GM19193 (cell line): ENCODE measurements around the gene NMBR.

Experiments
- POLR2A ChIP-seq: IDR thresholded peaks from 4 replicates; pipeline ENCODE4 v1.6.1; 2011; ENCODE audit not compliant: insufficient read depth, insufficient read length; ENCODE audit errors: extremely low read depth

The NMBR gene

DNA sequence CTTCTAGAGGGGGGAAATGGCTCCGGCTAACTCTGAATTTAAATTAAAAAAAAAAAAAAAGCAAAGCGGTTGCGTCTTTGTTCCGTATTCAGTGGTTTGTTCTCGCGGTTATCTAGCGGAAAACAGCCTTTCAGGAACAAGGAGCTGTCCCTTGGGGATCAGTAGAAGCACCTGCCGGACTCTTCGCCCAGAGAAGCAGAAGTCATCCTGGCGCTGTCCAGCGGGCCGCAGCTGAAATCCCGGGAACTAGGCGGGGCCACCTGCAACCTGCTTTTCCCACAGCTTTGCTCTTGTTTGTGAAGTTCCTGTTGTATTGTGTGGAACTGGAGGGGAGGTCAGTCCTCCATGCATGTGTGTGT lies 58.1 kb downstream of the NMBR start:
- TF ChIP-seq POLR2A: no peak

DNA sequence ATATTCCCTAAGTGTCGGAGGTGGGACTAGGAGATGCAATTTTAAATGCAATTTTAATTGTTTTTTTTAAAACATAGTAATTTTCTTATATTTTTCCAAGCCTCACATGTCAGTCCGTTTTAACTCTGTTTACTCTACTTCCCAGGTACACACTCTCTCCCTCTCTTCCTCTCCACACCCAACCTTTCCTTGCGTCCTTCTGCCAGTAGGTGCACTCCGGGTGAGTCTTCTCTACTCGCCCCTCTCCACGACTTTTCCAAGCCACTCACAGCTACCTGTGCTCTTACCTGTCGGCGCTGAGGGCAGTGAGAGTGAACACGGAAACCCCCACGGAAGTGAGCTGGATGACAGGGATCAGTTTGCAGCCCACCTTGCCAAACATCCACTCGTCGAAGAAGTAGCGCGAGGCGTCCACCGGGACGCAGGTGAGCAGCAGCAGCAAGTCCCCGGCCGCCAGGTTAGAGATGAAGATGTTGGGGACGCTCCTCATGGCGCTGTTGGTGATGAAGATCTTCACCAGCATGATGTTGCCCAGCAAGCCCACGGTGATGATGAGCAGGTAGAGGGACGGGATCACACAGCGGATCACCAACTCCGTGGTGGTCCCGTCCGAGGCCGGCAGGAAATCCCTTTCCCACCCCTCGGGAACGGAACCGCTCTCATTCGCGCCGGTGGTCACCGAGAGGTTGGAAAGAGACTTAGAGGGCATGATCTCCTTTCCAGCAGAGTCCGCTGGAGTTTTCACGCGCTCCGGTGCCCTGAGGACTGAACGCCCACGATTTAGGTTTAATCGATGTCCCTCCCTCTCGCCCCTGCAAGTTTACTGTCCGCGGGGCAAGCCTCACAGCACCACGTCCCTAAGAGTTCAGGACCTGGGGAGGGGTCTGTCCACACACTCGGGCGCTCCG lies 58.7 kb downstream of the NMBR start:
- TF ChIP-seq POLR2A: no peak

DNA sequence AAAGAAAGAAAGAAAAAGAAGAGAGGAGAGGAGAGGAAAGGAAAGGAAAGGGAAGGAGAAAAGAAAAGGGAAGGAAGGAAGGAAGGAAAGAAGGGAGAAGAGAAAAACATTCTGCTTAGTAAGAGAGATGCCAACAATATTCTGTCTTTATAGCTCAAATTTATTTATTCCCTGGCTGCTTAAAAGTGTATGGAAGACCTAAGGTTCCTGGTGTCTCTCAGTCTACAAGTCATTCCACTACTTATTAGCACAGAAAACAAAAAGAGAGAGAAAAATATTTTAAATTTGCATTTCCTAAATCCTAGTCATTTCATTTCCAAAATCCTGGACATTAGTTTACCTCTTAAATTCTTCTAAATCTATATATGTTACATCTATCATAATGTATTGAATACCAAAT lies 67.8 kb downstream of the NMBR start:
- TF ChIP-seq POLR2A: no peak

DNA sequence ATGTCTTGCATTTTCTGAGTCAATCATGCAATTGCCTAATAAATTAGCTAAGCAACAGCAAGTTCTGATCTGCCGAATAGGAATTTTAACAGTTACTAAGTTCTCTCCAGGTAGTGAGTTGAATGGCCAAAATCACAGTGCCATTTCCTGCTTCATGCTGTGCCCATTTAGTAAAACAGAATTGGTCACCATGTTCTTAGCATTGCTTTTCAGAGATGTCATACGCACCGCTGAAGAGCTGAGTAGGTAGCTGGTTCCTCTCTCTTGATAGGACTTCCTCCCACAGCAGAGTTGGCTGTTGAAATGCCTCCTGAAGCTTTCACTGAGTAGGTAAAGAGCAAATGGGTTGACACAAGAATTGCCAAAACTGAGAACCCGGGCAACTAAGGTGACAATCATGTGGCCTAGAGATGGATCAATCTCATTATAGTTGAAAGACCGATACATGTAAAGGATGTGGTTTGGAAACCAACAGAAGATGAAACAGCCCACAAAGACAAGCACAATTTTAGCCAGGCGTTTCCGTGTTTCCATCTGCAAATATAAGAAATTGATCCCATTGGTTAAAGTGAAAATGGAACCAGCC lies 71.3 kb downstream of the NMBR start:
- no peak for TF ChIP-seq POLR2A

DNA sequence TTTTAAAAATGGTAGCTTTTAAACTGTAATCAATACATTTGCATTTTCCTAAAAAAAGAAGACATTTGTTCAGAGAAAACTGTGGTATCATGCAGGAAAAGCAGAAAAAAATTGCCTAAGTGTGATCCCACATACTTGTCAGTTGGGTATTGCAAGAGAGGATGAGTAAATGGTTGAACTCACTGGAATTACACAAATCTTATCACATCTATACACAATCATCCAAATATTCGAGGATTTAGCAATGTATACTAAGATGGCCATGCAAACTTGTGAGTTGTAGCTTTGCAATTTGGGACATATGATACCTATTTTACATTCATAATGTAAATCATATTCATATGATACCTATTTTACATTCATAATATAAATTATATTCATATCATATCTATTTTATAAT lies 72.4 kb downstream of the NMBR start:
- no peak for TF ChIP-seq POLR2A

DNA sequence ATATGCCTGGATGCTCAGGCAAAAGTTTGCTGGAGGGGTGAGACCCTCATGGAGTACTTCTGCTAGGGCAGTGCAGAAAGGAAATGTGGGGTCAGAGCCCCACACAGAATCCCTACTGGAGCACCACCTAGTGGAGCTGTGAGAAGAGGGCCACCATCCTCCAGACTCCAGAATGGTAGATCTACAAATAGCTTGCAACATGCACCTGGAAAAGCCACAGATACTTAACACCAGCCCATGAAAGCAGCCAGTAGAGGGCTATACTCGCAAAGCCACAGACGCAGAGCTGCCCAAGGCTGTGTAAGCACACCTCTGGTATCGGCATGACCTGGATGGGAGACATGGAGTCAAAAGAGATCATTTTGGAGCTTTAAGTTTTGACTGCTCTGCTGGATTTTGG lies 74.9 kb downstream of the NMBR start:
- no peak for TF ChIP-seq POLR2A

DNA sequence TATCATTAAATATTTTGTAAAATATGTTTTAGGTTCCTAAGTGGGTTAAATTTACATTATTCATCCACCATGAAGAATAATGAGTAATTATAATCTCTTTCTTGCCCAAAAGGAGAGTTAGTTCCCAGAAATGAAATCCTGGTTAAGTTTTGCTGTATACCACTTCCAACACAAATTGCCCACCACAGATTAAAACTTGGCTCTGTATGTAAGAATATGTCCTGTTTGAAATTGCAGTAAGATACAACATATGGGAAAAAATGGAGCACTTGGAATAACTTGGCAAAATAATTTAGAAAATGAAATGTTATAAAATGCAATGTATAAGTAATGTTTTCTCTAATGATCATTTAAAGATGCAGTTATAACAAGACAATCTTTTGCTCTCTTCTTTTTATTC lies 78.5 kb downstream of the NMBR start:
- no peak for TF ChIP-seq POLR2A

DNA sequence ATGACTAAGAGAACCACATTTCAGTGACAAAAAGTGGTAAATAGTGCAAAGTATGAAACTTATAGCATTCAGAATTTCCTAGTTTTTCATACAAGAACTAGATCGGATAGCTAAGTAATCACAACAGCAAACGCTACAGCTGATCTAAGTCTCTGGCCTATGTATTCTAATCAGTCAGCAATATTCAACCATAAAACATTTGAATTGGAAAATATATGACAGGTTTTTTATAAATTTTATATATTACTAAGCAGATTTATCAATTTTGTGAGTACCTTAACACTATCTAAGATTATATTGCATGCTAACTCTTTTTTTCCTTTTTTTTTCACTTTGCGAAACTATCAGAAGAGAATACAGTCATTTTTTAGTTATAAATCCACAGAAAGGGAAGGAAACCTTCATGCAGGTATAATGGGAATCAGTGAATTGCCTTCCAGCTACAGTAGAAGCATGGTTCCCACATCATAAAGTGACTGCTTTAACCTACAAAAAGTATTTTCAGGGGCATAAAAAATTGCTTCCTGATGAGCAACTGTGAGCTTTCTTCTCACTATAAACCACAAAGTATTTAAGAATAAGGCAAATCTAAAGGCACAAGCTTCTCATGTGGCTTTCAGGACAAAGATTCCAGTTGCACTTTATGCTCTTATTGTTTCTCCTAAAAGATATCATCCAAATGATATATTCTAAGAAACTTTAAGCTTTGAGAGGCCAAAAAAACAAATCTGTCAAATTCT lies 88.2 kb downstream of the NMBR start:
- no peak for TF ChIP-seq POLR2A

DNA sequence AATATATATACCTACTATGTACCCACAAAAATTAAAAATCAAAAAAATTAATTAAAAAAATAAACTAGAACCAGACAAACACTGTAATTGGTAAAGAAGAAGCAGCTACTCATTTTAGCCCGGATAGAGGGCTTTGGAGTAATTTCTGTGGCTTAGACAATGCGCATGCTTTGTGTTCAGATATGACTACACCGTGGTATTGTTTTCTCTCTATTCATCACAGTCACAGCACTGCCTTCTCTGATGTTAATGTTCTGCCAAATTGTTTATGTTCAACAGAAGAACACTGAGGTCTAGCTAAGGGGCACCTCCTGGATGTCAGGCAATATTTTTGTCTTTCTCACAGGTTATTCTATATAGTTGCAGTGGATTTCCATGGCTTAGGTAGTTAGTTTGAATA lies 91.7 kb downstream of the NMBR start:
- TF ChIP-seq POLR2A: no peak

DNA sequence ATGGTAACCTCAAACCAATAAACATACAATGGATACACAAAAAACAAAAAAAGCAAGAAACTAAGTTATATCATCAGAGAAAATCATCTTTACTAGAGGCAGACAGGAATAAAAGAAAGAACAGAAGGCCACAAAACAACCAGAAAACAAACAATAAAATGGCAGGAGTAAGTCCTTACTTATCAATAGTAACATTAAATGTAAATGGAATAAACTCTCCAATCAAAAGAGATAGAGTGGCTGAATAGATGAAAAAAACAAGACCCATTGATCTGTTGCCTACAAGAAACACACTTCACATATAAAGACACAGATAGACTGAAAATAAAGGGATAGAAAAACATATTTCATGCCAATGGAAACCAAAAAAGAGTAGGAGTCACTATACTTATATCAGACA lies 95.5 kb downstream of the NMBR start:
- no peak for TF ChIP-seq POLR2A

DNA sequence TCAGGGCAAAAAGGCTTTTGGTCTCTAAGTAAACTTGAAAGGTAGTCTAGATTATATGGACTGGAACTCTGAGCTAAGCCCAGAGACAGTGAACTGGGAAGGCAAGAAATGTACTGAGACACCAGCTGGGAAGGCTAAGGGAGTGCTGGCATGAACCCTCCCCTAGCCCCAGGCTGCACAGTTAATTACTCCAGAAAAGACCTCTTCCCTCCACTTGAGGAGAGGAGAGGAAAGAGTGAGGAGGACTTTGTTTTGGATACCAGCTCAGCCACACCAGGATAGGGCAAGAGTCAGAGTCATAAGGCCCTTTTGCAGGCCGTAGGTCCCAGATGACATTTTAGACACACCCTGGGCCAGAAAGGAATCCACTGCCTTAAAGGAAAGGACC lies 98.3 kb downstream of the NMBR start:
- no peak for TF ChIP-seq POLR2A

DNA sequence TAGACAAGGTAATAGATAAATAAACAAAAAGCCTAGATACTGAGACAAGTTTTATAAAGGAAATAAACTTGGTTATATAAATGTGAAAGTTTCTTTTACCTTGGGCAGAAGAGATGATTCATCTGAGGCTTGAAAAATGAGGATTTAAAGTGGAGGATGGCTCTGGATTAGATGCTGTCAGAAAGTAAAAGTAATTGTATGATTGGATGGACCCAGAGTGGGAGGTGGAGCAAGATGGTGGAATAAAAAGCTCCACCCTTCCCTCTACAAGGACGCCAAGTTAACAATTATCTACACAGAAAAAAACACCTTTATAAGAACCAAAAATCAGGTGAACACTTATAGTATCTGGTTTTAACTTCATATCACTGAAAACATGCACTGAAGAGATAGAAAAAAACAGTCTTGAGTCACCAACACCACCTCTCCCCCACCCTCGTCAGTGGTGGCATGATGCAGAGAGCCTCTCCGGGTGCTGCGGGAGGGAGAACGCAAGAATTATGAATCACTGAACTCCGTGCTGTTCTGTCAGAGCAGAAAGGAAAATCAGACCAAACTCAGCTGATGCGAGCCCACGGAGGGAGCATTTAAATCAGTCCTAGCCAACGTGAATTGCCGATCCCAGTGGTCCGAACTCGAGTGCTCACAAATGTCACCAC lies 98.9 kb downstream of the NMBR start:
- TF ChIP-seq POLR2A: no peak

DNA sequence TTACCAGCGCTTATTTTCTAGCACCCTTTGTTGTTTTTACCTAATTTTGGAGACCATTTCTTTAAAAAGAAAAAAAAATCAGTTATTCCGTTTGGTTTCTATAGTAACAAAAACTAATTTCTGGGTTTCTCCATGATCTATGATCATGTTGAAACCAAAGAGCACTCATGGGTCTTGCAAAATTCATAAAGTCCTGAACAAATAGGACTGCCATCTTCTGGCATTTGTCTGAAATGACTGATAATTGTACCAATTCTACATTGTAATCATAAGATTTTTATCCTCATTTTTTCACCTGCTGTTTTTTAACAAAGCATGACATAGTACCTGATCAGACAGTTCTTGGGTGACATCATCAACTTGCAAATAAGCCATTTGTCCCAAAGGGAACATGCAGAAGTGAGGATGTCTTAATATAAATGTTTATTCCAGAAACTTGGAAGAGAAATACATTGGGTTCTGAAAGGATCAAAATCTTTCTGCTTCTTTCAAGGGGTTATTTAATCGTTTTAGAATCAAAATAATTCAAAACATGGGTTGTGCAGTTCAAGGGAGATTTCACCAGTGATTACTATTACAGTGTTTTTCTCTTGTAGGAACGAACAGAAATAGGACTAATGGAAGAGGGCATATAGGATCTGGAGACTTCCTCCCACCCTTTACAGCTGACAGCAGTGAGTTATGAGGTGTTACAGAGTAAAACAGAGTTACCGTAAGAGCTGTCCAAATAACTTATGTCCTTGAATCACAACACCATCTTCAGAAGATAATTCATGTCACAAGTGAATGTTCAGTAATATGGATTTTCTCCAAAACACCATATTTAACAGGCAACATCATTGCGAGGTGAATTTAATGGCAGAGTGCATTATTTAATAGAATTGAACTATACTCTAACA lies 101.3 kb downstream of the NMBR start:
- no peak for TF ChIP-seq POLR2A

DNA sequence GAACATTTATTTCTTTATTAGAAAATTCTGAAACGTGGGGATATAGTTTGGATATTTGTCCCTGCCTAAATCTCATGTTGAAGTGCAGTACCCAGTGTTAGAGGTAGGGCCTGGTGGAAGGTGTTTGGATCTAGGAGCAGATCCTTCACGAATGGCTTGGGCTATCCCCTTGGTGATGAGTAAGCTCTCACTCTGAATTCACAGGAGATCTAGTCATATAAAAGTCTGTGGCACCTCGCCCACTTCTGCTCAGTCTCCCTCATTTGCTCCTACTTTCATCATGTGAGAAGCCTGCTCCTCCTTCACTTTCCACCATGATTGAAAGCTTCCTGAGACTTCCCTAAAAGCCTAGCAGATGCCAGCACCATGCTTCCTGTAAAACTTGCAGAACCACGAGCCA lies 111.0 kb downstream of the NMBR start:
- TF ChIP-seq POLR2A: no peak
